Trophoblast cell (in vitro differentiated cells and primary cell): Measurements from ENCODE around the gene GPR52.

Experiments used
- DNase-seq, 2 donors: peaks; one replicate each; pipeline ENCODE4 v3.0.0-alpha.2; 2016
- H2AFZ ChIP-seq: 2 replicates; pipeline ENCODE4 v1.6.1; 2013; ENCODE audit warnings: low read length, moderate library complexity, mild to moderate bottlenecking; ENCODE audit not compliant: insufficient read depth, poor library complexity
- H2AK5ac ChIP-seq: 2 replicates; pipeline ENCODE4 v1.6.1; 2013; ENCODE audit warnings: mild to moderate bottlenecking, low read length
- H2BK120ac ChIP-seq: 2 replicates; pipeline ENCODE4 v1.6.1; 2013; ENCODE audit warnings: low read length, mild to moderate bottlenecking, moderate library complexity; ENCODE audit not compliant: insufficient read depth, poor library complexity
- H2BK12ac ChIP-seq: 2 replicates; pipeline ENCODE4 v1.6.1; 2013; ENCODE audit warnings: mild to moderate bottlenecking, low read length, moderate library complexity
- H2BK5ac ChIP-seq: 2 replicates; pipeline ENCODE4 v1.6.1; 2013; ENCODE audit warnings: low read length, low read depth, moderate library complexity, mild to moderate bottlenecking; ENCODE audit not compliant: poor library complexity
- H3K14ac ChIP-seq: 2 replicates; pipeline ENCODE4 v1.6.1; 2013; ENCODE audit warnings: mild to moderate bottlenecking, low read length
- H3K18ac ChIP-seq: 2 replicates; pipeline ENCODE4 v1.6.1; 2013; ENCODE audit warnings: mild to moderate bottlenecking, low read length
- H3K23ac ChIP-seq: 2 replicates; pipeline ENCODE4 v1.6.1; 2013; ENCODE audit warnings: low read length
- H3K27ac ChIP-seq: 2 replicates; pipeline ENCODE4 v1.5.1; 2013; ENCODE audit warnings: low read depth, mild to moderate bottlenecking, inconsistent platforms, low read length, moderate library complexity
- H3K27me3 ChIP-seq: 2 replicates; pipeline ENCODE4 v1.6.1; 2013; ENCODE audit warnings: inconsistent platforms, mild to moderate bottlenecking, low read length, moderate library complexity; ENCODE audit not compliant: insufficient read depth
- H3K36me3 ChIP-seq, 2 experiments: 1 replicate in 1 of 2; 2 replicates in 1 of 2; pipeline ENCODE4 v1.6.1; 2013; ENCODE audit warnings: low read length in 2 of 2, mild to moderate bottlenecking in 2 of 2, moderate library complexity in 1 of 2; ENCODE audit not compliant: insufficient read depth in 2 of 2, control insufficient read depth in 1 of 2
- H3K4ac ChIP-seq: 2 replicates; pipeline ENCODE4 v1.6.1; 2013; ENCODE audit warnings: low read depth, mild to moderate bottlenecking, low read length, moderate library complexity
- H3K4me1 ChIP-seq, 2 experiments: 1 replicate in 1 of 2; 2 replicates in 1 of 2; pipeline ENCODE4 v1.6.1; 2013; ENCODE audit warnings: low read length in 2 of 2, mild to moderate bottlenecking in 2 of 2, moderate library complexity in 1 of 2; ENCODE audit not compliant: insufficient read depth in 2 of 2, control insufficient read depth in 1 of 2
- H3K4me2 ChIP-seq: 2 replicates; pipeline ENCODE4 v1.6.1; 2013; ENCODE audit warnings: inconsistent platforms, mild to moderate bottlenecking, low read length, moderate library complexity
- H3K4me3 ChIP-seq: 2 replicates; pipeline ENCODE4 v1.5.1; 2013; ENCODE audit warnings: mild to moderate bottlenecking, low read depth, low read length, inconsistent platforms
- H3K79me1 ChIP-seq: one replicate; pipeline ENCODE4 v1.6.1; 2013; ENCODE audit warnings: low read length
- H3K79me2 ChIP-seq: 2 replicates; pipeline ENCODE4 v1.6.1; 2013; ENCODE audit warnings: low read length, mild to moderate bottlenecking; ENCODE audit not compliant: control insufficient read depth, insufficient read depth, poor library complexity
- H3K9ac ChIP-seq: 2 replicates; pipeline ENCODE4 v1.6.1; 2013; ENCODE audit warnings: mild to moderate bottlenecking, low read length
- H3K9me3 ChIP-seq: 2 replicates; pipeline ENCODE4 v1.6.1; 2013; ENCODE audit warnings: low read depth, mild to moderate bottlenecking, control low read depth, inconsistent platforms, low read length; ENCODE audit not compliant: insufficient read depth
- H4K12ac ChIP-seq: 2 replicates; pipeline ENCODE4 v1.6.1; 2013; ENCODE audit warnings: low read depth, mild to moderate bottlenecking, low read length, moderate library complexity
- H4K8ac ChIP-seq: 2 replicates; pipeline ENCODE4 v1.6.1; 2013; ENCODE audit warnings: low read depth, mild to moderate bottlenecking, low read length, moderate library complexity
- H4K91ac ChIP-seq: one replicate; pipeline ENCODE4 v1.6.1; 2013; ENCODE audit warnings: low read depth, mild to moderate bottlenecking, low read length, moderate library complexity
- WGBS: extraction: QIAGEN DNeasy Blood & Tissue Kit; methylation state at CpG from one replicate; pipeline ENCODE4 v1.1.7; 2013; ENCODE audit warnings: missing lambda C conversion rate; ENCODE audit not compliant: insufficient read length, insufficient coverage; ENCODE audit errors: extremely low coverage; 5-methylcytosine and 5-hydroxymethylcytosine counted together

Gene GPR52

GRCh38 chr1:174405219-174405618, 42.5 kb upstream of the GPR52 start:
- Histone ChIP-seq H3K79me1 (no peaks in the 10 kb centered on the region), H3K9me3 (no peaks in the 10 kb centered on the region), H3K4ac (no peak overlapping the region), H3K23ac (no peak overlapping the region), H3K14ac (no peak overlapping the region), H2BK5ac (no peak overlapping the region), H3K27me3 (no peaks in the 10 kb centered on the region), H4K12ac (no peak overlapping the region), H4K8ac (no peak overlapping the region), H2AFZ (no peak overlapping the region), H3K18ac (no peak overlapping the region), H2AK5ac (no peak overlapping the region), H3K9ac (no peak overlapping the region), H3K4me2 (no peak overlapping the region), H3K4me1 (no peaks in the 10 kb centered on the region), H3K4me3 (no peak overlapping the region), H2BK12ac (no peak overlapping the region), H3K27ac (no peak overlapping the region), H2BK120ac (no peak overlapping the region), H3K79me2 (no peaks in the 10 kb centered on the region), H3K36me3 (no peaks in the 10 kb centered on the region), H4K91ac (no peak overlapping the region)
- no CpG with 5 or more reads among the region's 1 CpG for WGBS
- no peak for DNase-seq

GRCh38 chr1:174406421-174406820, 41.3 kb upstream of the GPR52 start:
- Histone ChIP-seq H2BK5ac (no peak overlapping the region), H3K9me3 (no peaks in the 10 kb centered on the region), H2AFZ (no peak overlapping the region), H3K4me1 (no peaks in the 10 kb centered on the region), H3K23ac (no peak overlapping the region), H3K4ac (no peak overlapping the region), H2BK120ac (no peak overlapping the region), H4K91ac (no peak overlapping the region), H3K27ac (no peak overlapping the region), H3K14ac (no peak overlapping the region), H3K27me3 (no peaks in the 10 kb centered on the region), H3K36me3 (no peaks in the 10 kb centered on the region), H3K4me3 (no peak overlapping the region), H4K8ac (no peak overlapping the region), H2BK12ac (no peak overlapping the region), H3K79me2 (no peaks in the 10 kb centered on the region), H3K79me1 (no peaks in the 10 kb centered on the region), H2AK5ac (no peak overlapping the region), H3K18ac (no peak overlapping the region), H4K12ac (no peak overlapping the region), H3K9ac (no peak overlapping the region), H3K4me2 (no peak overlapping the region)
- WGBS = no CpG with 5 or more reads among the region's 4 CpGs
- DNase-seq = peak in 1 of 2 donors; percentile 3

DNA sequence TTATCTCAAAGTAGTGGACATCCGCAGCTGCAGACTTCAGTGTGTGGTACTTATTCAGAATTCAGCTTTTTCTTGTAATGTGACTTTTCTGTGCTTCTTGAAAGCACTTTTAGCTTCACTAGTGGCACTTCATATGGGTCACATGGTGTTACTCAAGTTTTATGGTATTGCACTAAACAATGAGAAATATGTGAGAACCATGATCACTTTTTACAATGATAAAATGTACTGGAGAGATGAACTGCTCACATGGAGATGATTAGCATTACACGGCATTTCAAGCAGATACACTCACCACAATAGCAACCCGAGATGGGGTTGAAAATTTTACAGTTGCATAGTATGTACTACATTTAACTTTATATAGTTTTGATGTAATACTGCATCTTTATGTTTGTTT, 40.1 kb upstream of the GPR52 start:
- Histone ChIP-seq H3K27ac (no peak overlapping the region), H2AFZ (no peak overlapping the region), H3K79me1 (no peaks in the 10 kb centered on the region), H3K9me3 (no peaks in the 10 kb centered on the region), H4K8ac (no peak overlapping the region), H3K23ac (no peak overlapping the region), H3K14ac (no peak overlapping the region), H3K9ac (no peak overlapping the region), H4K12ac (no peak overlapping the region), H3K4me1 (no peaks in the 10 kb centered on the region), H2BK120ac (no peak overlapping the region), H3K4me3 (no peak overlapping the region), H3K79me2 (no peaks in the 10 kb centered on the region), H4K91ac (no peak overlapping the region), H3K18ac (no peak overlapping the region), H2BK12ac (no peak overlapping the region), H3K36me3 (no peaks in the 10 kb centered on the region), H2AK5ac (no peak overlapping the region), H3K4ac (no peak overlapping the region), H3K27me3 (no peaks in the 10 kb centered on the region), H2BK5ac (no peak overlapping the region), H3K4me2 (no peak overlapping the region)
- peak in 1 of 2 donors; percentile 68 for DNase-seq
- WGBS = no CpG with 5 or more reads among the region's 3 CpGs

DNA sequence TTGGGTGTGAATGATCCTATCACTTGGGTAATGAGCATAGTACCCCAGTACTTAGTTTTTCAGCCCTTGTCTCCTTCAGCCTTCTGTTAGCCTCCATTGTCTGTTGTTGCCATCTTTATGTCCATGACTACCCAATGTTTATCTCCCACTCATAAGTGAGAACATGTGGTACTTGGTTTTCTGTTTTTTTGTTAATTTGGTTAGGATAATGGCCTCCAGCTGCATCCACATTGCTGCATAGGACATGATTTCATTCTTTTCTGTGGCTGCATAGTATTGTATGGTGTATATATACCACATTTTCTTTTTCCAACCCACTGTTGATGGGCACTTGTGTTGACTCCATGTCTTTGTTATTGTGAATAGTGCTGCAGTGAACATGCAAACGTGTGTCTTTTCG, 39.6 kb upstream of the GPR52 start:
- H4K12ac ChIP-seq = no peak overlapping the region
- no peak overlapping the region for H4K91ac ChIP-seq
- H3K9ac ChIP-seq = no peak overlapping the region
- no peak overlapping the region for H3K4ac ChIP-seq
- no peaks in the 10 kb centered on the region for H3K36me3 ChIP-seq
- H3K79me1 ChIP-seq = no peaks in the 10 kb centered on the region
- no peaks in the 10 kb centered on the region for H3K79me2 ChIP-seq
- H2BK5ac ChIP-seq = no peak overlapping the region
- H3K18ac ChIP-seq = no peak overlapping the region
- no peak overlapping the region for H3K4me2 ChIP-seq
- H2BK120ac ChIP-seq = no peak overlapping the region
- no peaks in the 10 kb centered on the region for H3K4me1 ChIP-seq
- H2BK12ac ChIP-seq = no peak overlapping the region
- no peak overlapping the region for H3K4me3 ChIP-seq
- no peak for DNase-seq
- no peaks in the 10 kb centered on the region for H3K9me3 ChIP-seq
- H3K23ac ChIP-seq = no peak overlapping the region
- WGBS = no CpG with 5 or more reads among the region's 2 CpGs
- no peak overlapping the region for H2AFZ ChIP-seq
- no peaks in the 10 kb centered on the region for H3K27me3 ChIP-seq
- H2AK5ac ChIP-seq = no peak overlapping the region
- no peak overlapping the region for H3K27ac ChIP-seq
- no peak overlapping the region for H3K14ac ChIP-seq
- H4K8ac ChIP-seq = no peak overlapping the region
